ENCODE data around the gene COLGALT1. TPM values are rescaled to one million over a fixed set of nuclear protein-coding genes. Genes with fewer than 3 reads are reported as not detected.
"Not testable (repeated sequence)": the region's sequence is repeated elsewhere in the genome, so short reads cannot be mapped to it uniquely, and the experiment has no call there.

The COLGALT1 gene
- total and polyA plus RNA-seq, 2 experiments from 2014 or later, result 54.9 to 61.3 TPM

- WGBS (ENCODE audit: low lambda C conversion rate, missing lambda C conversion rate), result 100% methylated on average over 1 of the region's 1 CpG
- TF ChIP-seq EZH2 (IDR thresholded peaks at IDR 0.05; ENCODE audit: borderline replicate concordance) (no peak), EZH2phosphoT487 (IDR thresholded peaks at IDR 0.05; ENCODE audit: low read depth, severe bottlenecking, unreplicated experiment) (no peak), CTCF (IDR thresholded peaks at IDR 0.05; ENCODE audit: poor library complexity) (no peak)
- Histone ChIP-seq H3K36me3 (replicated peaks; ENCODE audit: insufficient read depth, low read depth) (peaks cover 5% of the 10 kb centered on the region), H3K4me3 (no peak overlapping the region), H3K9me3 (ENCODE audit: low read depth) (peaks cover 10% of the 10 kb centered on the region), H3K79me2 (peaks cover 8% of the 10 kb centered on the region), H3K27me3 (no peaks in the 10 kb centered on the region), H3K9me2 (replicated peaks; ENCODE audit: insufficient read depth) (no peaks in the 10 kb centered on the region), H4K20me1 (ENCODE audit: insufficient read depth, poor library complexity, severe bottlenecking) (no peaks in the 10 kb centered on the region), H3K27ac (no peak overlapping the region), H3K4me2 (no peak overlapping the region), H2AFZ (no peak overlapping the region), H3K4me1 (ENCODE audit: insufficient read depth) (peaks cover 1% of the 10 kb centered on the region)
- no peak for DNase-seq (ENCODE audit: low spot score)
Observed at GRCh38 chr19:17517898-17518297, 37.6 kb upstream of the COLGALT1 start.

GRCh38 chr19:17518654-17519053 lies 36.8 kb upstream of the COLGALT1 start:
- H3K36me3 ChIP-seq (replicated peaks; ENCODE audit: insufficient read depth, low read depth); H2AFZ ChIP-seq; H3K4me1 ChIP-seq (ENCODE audit: insufficient read depth); DNase-seq (ENCODE audit: low spot score); H4K20me1 ChIP-seq (ENCODE audit: insufficient read depth, poor library complexity, severe bottlenecking); H3K79me2 ChIP-seq; H3K9me2 ChIP-seq (replicated peaks; ENCODE audit: insufficient read depth); H3K27ac ChIP-seq; H3K4me3 ChIP-seq; H3K27me3 ChIP-seq; H3K4me2 ChIP-seq: not testable (repeated sequence)
- WGBS (ENCODE audit: low lambda C conversion rate, missing lambda C conversion rate), result 86% methylated on average over 8 of the region's 8 CpGs
- peaks cover 10% of the 10 kb centered on the region for H3K9me3 ChIP-seq (ENCODE audit: low read depth)

- DNase-seq (ENCODE audit: low spot score), result no peak
- TF ChIP-seq EZH2phosphoT487 (IDR thresholded peaks at IDR 0.05; ENCODE audit: low read depth, severe bottlenecking, unreplicated experiment), result no peak
- no peak for TF ChIP-seq CTCF (IDR thresholded peaks at IDR 0.05; ENCODE audit: poor library complexity)
- TF ChIP-seq EZH2 (IDR thresholded peaks at IDR 0.05; ENCODE audit: borderline replicate concordance), result no peak
- Histone ChIP-seq H3K79me2 (no peaks in the 10 kb centered on the region), H3K4me1 (ENCODE audit: insufficient read depth) (no peaks in the 10 kb centered on the region), H4K20me1 (ENCODE audit: insufficient read depth, poor library complexity, severe bottlenecking) (no peaks in the 10 kb centered on the region), H3K9me2 (replicated peaks; ENCODE audit: insufficient read depth) (no peaks in the 10 kb centered on the region), H3K27ac (no peak overlapping the region), H3K4me2 (no peak overlapping the region), H3K4me3 (no peak overlapping the region), H3K27me3 (no peaks in the 10 kb centered on the region), H3K36me3 (replicated peaks; ENCODE audit: insufficient read depth, low read depth) (peaks cover 5% of the 10 kb centered on the region), H2AFZ (no peak overlapping the region), H3K9me3 (ENCODE audit: low read depth) (peaks cover 10% of the 10 kb centered on the region)
- WGBS (ENCODE audit: low lambda C conversion rate, missing lambda C conversion rate), result 95% methylated on average over 9 of the region's 9 CpGs
Observed at GRCh38 chr19:17519967-17520366, 35.5 kb upstream of the COLGALT1 start.

- Histone ChIP-seq H4K20me1 (ENCODE audit: insufficient read depth, poor library complexity, severe bottlenecking) (no peaks in the 10 kb centered on the region), H2AFZ (no peak overlapping the region), H3K4me2 (no peak overlapping the region), H3K79me2 (no peaks in the 10 kb centered on the region), H3K36me3 (replicated peaks; ENCODE audit: insufficient read depth, low read depth) (peaks cover 5% of the 10 kb centered on the region), H3K9me3 (ENCODE audit: low read depth) (peaks cover 10% of the 10 kb centered on the region), H3K4me1 (ENCODE audit: insufficient read depth) (no peaks in the 10 kb centered on the region), H3K27me3 (no peaks in the 10 kb centered on the region), H3K9me2 (replicated peaks; ENCODE audit: insufficient read depth) (no peaks in the 10 kb centered on the region), H3K4me3 (no peak overlapping the region), H3K27ac (no peak overlapping the region)
- DNase-seq (ENCODE audit: low spot score), result no peak
- TF ChIP-seq EZH2 (IDR thresholded peaks at IDR 0.05; ENCODE audit: borderline replicate concordance) (no peak), CTCF (IDR thresholded peaks at IDR 0.05; ENCODE audit: poor library complexity) (no peak), EZH2phosphoT487 (IDR thresholded peaks at IDR 0.05; ENCODE audit: low read depth, severe bottlenecking, unreplicated experiment) (no peak)
- WGBS (ENCODE audit: low lambda C conversion rate, missing lambda C conversion rate), result 98% methylated on average over 25 of the region's 25 CpGs
Observed at GRCh38 chr19:17520865-17521264, 34.6 kb upstream of the COLGALT1 start.
